Measurements from ENCODE around the gene MIEF1. TPM values are rescaled to one million over a fixed set of nuclear protein-coding genes. Genes with fewer than 3 reads are reported as not detected.

The MIEF1 gene
- total RNA-seq, 1 donor from 2014 or later: 27.7 TPM

- H3K9me3 ChIP-seq: no peaks in the 10 kb centered on the region
- no peaks in the 10 kb centered on the region for H3K27me3 ChIP-seq (ENCODE audit: low read depth)
- intact Hi-C loops (cut with DNase I): no loop called here
- no peak for TF ChIP-seq CTCF (IDR thresholded peaks at IDR 0.05)
- H3K4me1 ChIP-seq: peaks cover 93% of the 10 kb centered on the region
- no peak overlapping the region for H3K4me3 ChIP-seq
- H3K27ac ChIP-seq: no peak overlapping the region
- DNase-seq: peak; percentile 50
- ATAC-seq: peak in 1 of 2 donors; percentile 17
- H3K36me3 ChIP-seq: peaks cover 69% of the 10 kb centered on the region
Measured at GRCh38 chr22:39527481-39527961, 25.4 kb downstream of the MIEF1 start.

GRCh38 chr22:39528080-39528661 is 26.1 kb downstream of the MIEF1 start:
- peaks cover 62% of the 10 kb centered on the region for H3K36me3 ChIP-seq
- intact Hi-C loops (cut with DNase I): no loop called here
- H3K27me3 ChIP-seq (ENCODE audit: low read depth): no peaks in the 10 kb centered on the region
- H3K27ac ChIP-seq: peak overlapping the region; percentile 50
- H3K4me3 ChIP-seq: peak overlapping the region; percentile 30
- no peak for TF ChIP-seq CTCF (IDR thresholded peaks at IDR 0.05)
- DNase-seq (peak; percentile 42), ATAC-seq (no peak)
- no peaks in the 10 kb centered on the region for H3K9me3 ChIP-seq
- H3K4me1 ChIP-seq: peaks cover 86% of the 10 kb centered on the region

- Histone ChIP-seq H3K36me3 (peaks cover 55% of the 10 kb centered on the region), H3K27ac (peak overlapping the region; percentile 50), H3K27me3 (ENCODE audit: low read depth) (no peaks in the 10 kb centered on the region), H3K4me1 (peaks cover 79% of the 10 kb centered on the region), H3K9me3 (no peaks in the 10 kb centered on the region), H3K4me3 (peak overlapping the region; percentile 30)
- peak; percentile 99 for TF ChIP-seq CTCF (IDR thresholded peaks at IDR 0.05)
- intact Hi-C loops (cut with DNase I): no loop called here
- peak; percentile 95 for DNase-seq
- ATAC-seq: peak; percentile 63 to 82
Measured at GRCh38 chr22:39528681-39529486, 26.8 kb downstream of the MIEF1 start.

GRCh38 chr22:39529487-39529851 is 27.4 kb downstream of the MIEF1 start:
- peak overlapping the region; percentile 30 for H3K4me3 ChIP-seq
- peak overlapping the region; percentile 50 for H3K27ac ChIP-seq
- no peaks in the 10 kb centered on the region for H3K27me3 ChIP-seq (ENCODE audit: low read depth)
- ATAC-seq (no peak), DNase-seq (no peak)
- intact Hi-C loops (cut with DNase I): no loop called here
- peaks cover 76% of the 10 kb centered on the region for H3K4me1 ChIP-seq
- peaks cover 49% of the 10 kb centered on the region for H3K36me3 ChIP-seq
- peak; percentile 6 for TF ChIP-seq CTCF (IDR thresholded peaks at IDR 0.05)
- H3K9me3 ChIP-seq: no peaks in the 10 kb centered on the region

- Histone ChIP-seq H3K27me3 (ENCODE audit: low read depth) (no peaks in the 10 kb centered on the region), H3K36me3 (peaks cover 43% of the 10 kb centered on the region), H3K27ac (no peak overlapping the region), H3K4me3 (no peak overlapping the region), H3K4me1 (peaks cover 76% of the 10 kb centered on the region), H3K9me3 (no peaks in the 10 kb centered on the region)
- ATAC-seq (no peak), DNase-seq (no peak)
- intact Hi-C loops (cut with DNase I): no loop called here
- no peak for TF ChIP-seq CTCF (IDR thresholded peaks at IDR 0.05)
Measured at GRCh38 chr22:39530116-39530515, 28.0 kb downstream of the MIEF1 start.

Data from lower lobe of right lung (tissue), 2 donors.